Liver (tissue), 9 donors: ENCODE results near the gene GNG4. TPM values are rescaled to one million over a fixed set of nuclear protein-coding genes. Genes with fewer than 3 reads are reported as not detected.

ENCODE experiments used
- DNase-seq: peaks from one replicate; pipeline ENCODE4 v3.0.0-alpha.2; 2017; ENCODE audit warnings: low spot score
- H3K27ac ChIP-seq, 2 donors: one replicate each; pipeline ENCODE4 v1.7.0; 2013; ENCODE audit warnings: inconsistent platforms in 2 of 2, low read length in 2 of 2, control low read depth in 1 of 2, low read depth in 1 of 2, mild to moderate bottlenecking in 1 of 2
- H3K27me3 ChIP-seq, 4 donors: one replicate each; pipeline versions ENCODE4 v1.6.1 to v1.7.0; 2013; ENCODE audit warnings: low read length in 3 of 4, inconsistent platforms in 1 of 4, mild to moderate bottlenecking in 1 of 4, moderate library complexity in 1 of 4; ENCODE audit not compliant: control insufficient read depth in 4 of 4, insufficient read depth in 4 of 4
- H3K36me3 ChIP-seq, 4 donors: one replicate each; pipeline versions ENCODE4 v1.6.1 to v1.7.0; 2013; ENCODE audit warnings: low read length in 3 of 4, mild to moderate bottlenecking in 3 of 4, low read depth in 1 of 4, moderate library complexity in 1 of 4; ENCODE audit not compliant: control insufficient read depth in 4 of 4, insufficient read depth in 3 of 4
- H3K4me1 ChIP-seq, 4 donors: one replicate each; pipeline versions ENCODE4 v1.6.1 to v1.7.0; 2013; ENCODE audit warnings: low read length in 3 of 4, mild to moderate bottlenecking in 3 of 4, moderate library complexity in 1 of 4; ENCODE audit not compliant: control insufficient read depth in 4 of 4, insufficient read depth in 4 of 4
- H3K4me3 ChIP-seq, 3 donors: one replicate each; pipeline versions ENCODE4 v1.6.1 to v1.7.0; 2013; ENCODE audit warnings: low read length in 3 of 3, control low read depth in 1 of 3, low read depth in 1 of 3, mild to moderate bottlenecking in 1 of 3
- H3K9ac ChIP-seq, 2 donors: one replicate each; pipeline ENCODE4 v1.7.0; 2013; ENCODE audit warnings: low read length in 2 of 2, mild to moderate bottlenecking in 2 of 2, moderate library complexity in 2 of 2, control low read depth in 1 of 2, low read depth in 1 of 2
- H3K9me3 ChIP-seq, 4 donors: one replicate each; pipeline versions ENCODE4 v1.6.1 to v1.7.0; 2013; ENCODE audit warnings: low read length in 3 of 4; ENCODE audit not compliant: control insufficient read depth in 4 of 4
- ATF3 ChIP-seq: IDR thresholded peaks from 2 replicates; pipeline ENCODE4 v1.6.1; 2016; ENCODE audit warnings: antibody characterized with exemption
- CTCF ChIP-seq: fragments of 150-350 bp; IDR thresholded peaks from 2 replicates; pipeline ENCODE4 v1.5.1; 2017; ENCODE audit warnings: improper control_type of control experiment, low read depth, low read length; ENCODE audit not compliant: missing input control
- EGR1 ChIP-seq, 2 donors: IDR thresholded peaks; 2 replicates each; pipeline ENCODE4 v1.6.1; 2016 to 2018; ENCODE audit warnings: antibody characterized with exemption in 2 of 2, low read depth in 2 of 2
- FOXA1 ChIP-seq: IDR thresholded peaks from 2 replicates; pipeline ENCODE4 v1.6.1; 2016; ENCODE audit warnings: antibody characterized with exemption
- GABPA ChIP-seq, 2 donors: IDR thresholded peaks in 1 of 2; conservative IDR thresholded peaks in 1 of 2; 2 replicates each; pipeline ENCODE4 v1.6.1; 2016; ENCODE audit warnings: antibody characterized with exemption in 2 of 2, mild to moderate bottlenecking in 1 of 2, moderate library complexity in 1 of 2
- HNF4A ChIP-seq, 2 donors: conservative IDR thresholded peaks; 2 replicates each; pipeline ENCODE4 v1.6.1; 2016; ENCODE audit warnings: antibody characterized with exemption in 2 of 2, mild to moderate bottlenecking in 2 of 2
- HNF4G ChIP-seq: IDR thresholded peaks from 2 replicates; pipeline ENCODE4 v1.6.1; 2016; ENCODE audit warnings: antibody characterized with exemption
- JUND ChIP-seq, 2 donors: IDR thresholded peaks; 2 replicates each; pipeline ENCODE4 v1.6.1; 2016; ENCODE audit warnings: antibody characterized with exemption in 2 of 2
- NR2F2 ChIP-seq: IDR thresholded peaks from 2 replicates; pipeline ENCODE4 v1.6.1; 2016; ENCODE audit warnings: antibody characterized with exemption
- RAD21 ChIP-seq, 2 donors: IDR thresholded peaks; 2 replicates each; pipeline ENCODE4 v1.6.1; 2016; ENCODE audit warnings: antibody characterized with exemption in 2 of 2, mild to moderate bottlenecking in 2 of 2
- RXRA ChIP-seq, 2 donors: IDR thresholded peaks; 2 replicates each; pipeline ENCODE4 v1.6.1; 2017 to 2018; ENCODE audit warnings: antibody characterized with exemption in 2 of 2, mild to moderate bottlenecking in 1 of 2
- TAF1 ChIP-seq: conservative IDR thresholded peaks from 2 replicates; pipeline ENCODE4 v1.6.1; 2016; ENCODE audit warnings: antibody characterized with exemption, mild to moderate bottlenecking
- YY1 ChIP-seq: IDR thresholded peaks from 2 replicates; pipeline ENCODE4 v1.6.1; 2016; ENCODE audit warnings: antibody characterized with exemption, mild to moderate bottlenecking
- ZBTB33 ChIP-seq: IDR thresholded peaks from 2 replicates; pipeline ENCODE4 v1.6.1; 2016; ENCODE audit warnings: antibody characterized with exemption
- WGBS: extraction: QIAGEN DNeasy Blood & Tissue Kit; methylation state at CpG from one replicate; pipeline ENCODE4 v1.1.7; 2013; 5-methylcytosine and 5-hydroxymethylcytosine counted together
- polyA plus RNA-seq, 2 donors: library from polyadenylated mRNA; stranded (reverse) in 1 of 2; unstranded in 1 of 2; fragments of 200-250 nt in 1 of 2; fragments of >200 nt in 1 of 2; fragmentation: Nextera tagmentation in 1 of 2; extraction: Ambion mirVana in 1 of 2; gene quantifications; one replicate each; pipeline versions ENCODE4 v1.2.1 to v1.2.3, GENCODE V29; 2013 to 2015
- total RNA-seq, 2 donors: library from RNA; depleted of rRNA; stranded (reverse); fragments of >200 nt; gene quantifications; one replicate each; pipeline ENCODE4 v1.2.3, GENCODE V29; 2014
- TF ChIP-seq, protein P1 (sequence below): IDR thresholded peaks from 2 replicates; pipeline ENCODE4 v1.6.1; 2016; ENCODE audit warnings: antibody characterized with exemption, mild to moderate bottlenecking
- TF ChIP-seq, protein P2 (sequence below): IDR thresholded peaks from 2 replicates; pipeline ENCODE4 v1.6.1; 2016; ENCODE audit warnings: antibody characterized with exemption
- donor health status: healthy.
- donor health status: healthy.
- donor health status: healthy.
- donor health status: healthy.
- donor health status: healthy.

The GNG4 gene
- total and polyA plus RNA-seq, 4 donors = 0.65 TPM; not detected in 3

GRCh38 chr1:235511470-235512240 lies 137.9 kb downstream of the GNG4 start:
- H3K27me3 ChIP-seq = no peaks in the 10 kb centered on the region
- TF ChIP-seq JUND (IDR thresholded peaks at IDR 0.05) (no peak), HNF4A (conservative IDR thresholded peaks at IDR 0.05) (no peak), EGR1 (IDR thresholded peaks at IDR 0.05; ENCODE audit: low read depth in 2 of 2) (no peak), NR2F2 (no peak), HNF4G (no peak), RAD21 (IDR thresholded peaks at IDR 0.05) (no peak), GABPA (IDR thresholded peaks at IDR 0.05 in 1 of 2, conservative IDR thresholded peaks at IDR 0.05 in 1 of 2) (no peak), FOXA1 (no peak), CTCF (no peak), TAF1 (no peak), ATF3 (no peak)
- TF ChIP-seq, protein P1, sequence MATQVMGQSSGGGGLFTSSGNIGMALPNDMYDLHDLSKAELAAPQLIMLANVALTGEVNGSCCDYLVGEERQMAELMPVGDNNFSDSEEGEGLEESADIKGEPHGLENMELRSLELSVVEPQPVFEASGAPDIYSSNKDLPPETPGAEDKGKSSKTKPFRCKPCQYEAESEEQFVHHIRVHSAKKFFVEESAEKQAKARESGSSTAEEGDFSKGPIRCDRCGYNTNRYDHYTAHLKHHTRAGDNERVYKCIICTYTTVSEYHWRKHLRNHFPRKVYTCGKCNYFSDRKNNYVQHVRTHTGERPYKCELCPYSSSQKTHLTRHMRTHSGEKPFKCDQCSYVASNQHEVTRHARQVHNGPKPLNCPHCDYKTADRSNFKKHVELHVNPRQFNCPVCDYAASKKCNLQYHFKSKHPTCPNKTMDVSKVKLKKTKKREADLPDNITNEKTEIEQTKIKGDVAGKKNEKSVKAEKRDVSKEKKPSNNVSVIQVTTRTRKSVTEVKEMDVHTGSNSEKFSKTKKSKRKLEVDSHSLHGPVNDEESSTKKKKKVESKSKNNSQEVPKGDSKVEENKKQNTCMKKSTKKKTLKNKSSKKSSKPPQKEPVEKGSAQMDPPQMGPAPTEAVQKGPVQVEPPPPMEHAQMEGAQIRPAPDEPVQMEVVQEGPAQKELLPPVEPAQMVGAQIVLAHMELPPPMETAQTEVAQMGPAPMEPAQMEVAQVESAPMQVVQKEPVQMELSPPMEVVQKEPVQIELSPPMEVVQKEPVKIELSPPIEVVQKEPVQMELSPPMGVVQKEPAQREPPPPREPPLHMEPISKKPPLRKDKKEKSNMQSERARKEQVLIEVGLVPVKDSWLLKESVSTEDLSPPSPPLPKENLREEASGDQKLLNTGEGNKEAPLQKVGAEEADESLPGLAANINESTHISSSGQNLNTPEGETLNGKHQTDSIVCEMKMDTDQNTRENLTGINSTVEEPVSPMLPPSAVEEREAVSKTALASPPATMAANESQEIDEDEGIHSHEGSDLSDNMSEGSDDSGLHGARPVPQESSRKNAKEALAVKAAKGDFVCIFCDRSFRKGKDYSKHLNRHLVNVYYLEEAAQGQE = no peak
- TF ChIP-seq, protein P2, sequence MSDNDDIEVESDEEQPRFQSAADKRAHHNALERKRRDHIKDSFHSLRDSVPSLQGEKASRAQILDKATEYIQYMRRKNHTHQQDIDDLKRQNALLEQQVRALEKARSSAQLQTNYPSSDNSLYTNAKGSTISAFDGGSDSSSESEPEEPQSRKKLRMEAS = no peak
- no peaks in the 10 kb centered on the region for H3K36me3 ChIP-seq
- no peak overlapping the region for H3K27ac ChIP-seq
- no peak overlapping the region for H3K9ac ChIP-seq
- no peaks in the 10 kb centered on the region for H3K9me3 ChIP-seq
- no peak overlapping the region for H3K4me3 ChIP-seq
- 77% methylated on average over 13 of the region's 13 CpGs for WGBS
- no peak for DNase-seq
- H3K4me1 ChIP-seq = no peaks in the 10 kb centered on the region

- Histone ChIP-seq H3K27ac (no peak overlapping the region), H3K9me3 (no peaks in the 10 kb centered on the region), H3K9ac (no peak overlapping the region), H3K27me3 (no peaks in the 10 kb centered on the region), H3K36me3 (no peaks in the 10 kb centered on the region), H3K4me3 (no peak overlapping the region), H3K4me1 (no peaks in the 10 kb centered on the region)
- no peak for DNase-seq
- WGBS = 85% methylated on average over 6 of the region's 6 CpGs
- TF ChIP-seq ZBTB33 (no peak), TAF1 (no peak), EGR1 (IDR thresholded peaks at IDR 0.05; ENCODE audit: low read depth in 2 of 2) (no peak), FOXA1 (no peak), GABPA (IDR thresholded peaks at IDR 0.05 in 1 of 2, conservative IDR thresholded peaks at IDR 0.05 in 1 of 2) (no peak), ATF3 (no peak), NR2F2 (no peak), YY1 (no peak), HNF4A (conservative IDR thresholded peaks at IDR 0.05) (no peak), JUND (IDR thresholded peaks at IDR 0.05) (no peak), RXRA (IDR thresholded peaks at IDR 0.05) (no peak)
- TF ChIP-seq, protein P2 = no peak
Observed at GRCh38 chr1:235510823-235511222, 138.8 kb downstream of the GNG4 start.
